ENCODE measurements around the gene KIAA0232.

DNA sequence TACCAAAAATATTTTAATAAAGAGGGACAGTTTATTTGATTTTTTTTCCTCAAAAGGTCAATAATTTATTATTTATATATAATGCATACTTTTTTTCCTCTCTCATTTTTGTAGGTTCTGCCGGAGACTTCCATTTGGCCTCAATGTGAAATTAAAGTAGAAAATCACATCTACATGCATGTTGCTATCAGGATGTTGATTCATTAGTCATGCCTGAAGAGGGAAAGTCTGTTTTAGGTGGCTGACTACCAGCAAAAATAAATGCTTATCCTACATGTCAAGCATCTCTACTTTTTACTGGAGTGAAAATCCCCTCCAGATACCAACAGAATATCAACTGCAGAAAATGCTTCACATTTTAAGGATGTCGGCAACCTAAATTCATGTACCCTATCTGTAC, 41.5 kb downstream of the KIAA0232 start:
- TF ChIP-seq, protein P1, sequence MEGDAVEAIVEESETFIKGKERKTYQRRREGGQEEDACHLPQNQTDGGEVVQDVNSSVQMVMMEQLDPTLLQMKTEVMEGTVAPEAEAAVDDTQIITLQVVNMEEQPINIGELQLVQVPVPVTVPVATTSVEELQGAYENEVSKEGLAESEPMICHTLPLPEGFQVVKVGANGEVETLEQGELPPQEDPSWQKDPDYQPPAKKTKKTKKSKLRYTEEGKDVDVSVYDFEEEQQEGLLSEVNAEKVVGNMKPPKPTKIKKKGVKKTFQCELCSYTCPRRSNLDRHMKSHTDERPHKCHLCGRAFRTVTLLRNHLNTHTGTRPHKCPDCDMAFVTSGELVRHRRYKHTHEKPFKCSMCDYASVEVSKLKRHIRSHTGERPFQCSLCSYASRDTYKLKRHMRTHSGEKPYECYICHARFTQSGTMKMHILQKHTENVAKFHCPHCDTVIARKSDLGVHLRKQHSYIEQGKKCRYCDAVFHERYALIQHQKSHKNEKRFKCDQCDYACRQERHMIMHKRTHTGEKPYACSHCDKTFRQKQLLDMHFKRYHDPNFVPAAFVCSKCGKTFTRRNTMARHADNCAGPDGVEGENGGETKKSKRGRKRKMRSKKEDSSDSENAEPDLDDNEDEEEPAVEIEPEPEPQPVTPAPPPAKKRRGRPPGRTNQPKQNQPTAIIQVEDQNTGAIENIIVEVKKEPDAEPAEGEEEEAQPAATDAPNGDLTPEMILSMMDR (IDR thresholded peaks at IDR 0.05; ENCODE audit: low read depth, low read length) = no peak
- TF ChIP-seq POLR2A (IDR thresholded peaks at IDR 0.05; ENCODE audit: extremely low read depth, insufficient read length) (no peak), MAX (IDR thresholded peaks at IDR 0.05; ENCODE audit: low read depth, low read length) (no peak)

Measured in NB4 (cell line).